Activated T-cell treated with anti-CD3 and anti-CD28 coated beads for 48 hours (primary cell): Measurements from ENCODE around the gene AOPEP.

ENCODE experiments used
- DNase-seq: peaks from one replicate; pipeline ENCODE4 v3.0.0-alpha.2; 2020; ENCODE audit warnings: low read depth

AOPEP gene

GRCh38 chr9:95098391-95098921 lies 372.0 kb downstream of the AOPEP start:
- DNase-seq: no peak

- DNase-seq: no peak
Measured at GRCh38 chr9:95099321-95100070, 373.0 kb downstream of the AOPEP start.

DNA sequence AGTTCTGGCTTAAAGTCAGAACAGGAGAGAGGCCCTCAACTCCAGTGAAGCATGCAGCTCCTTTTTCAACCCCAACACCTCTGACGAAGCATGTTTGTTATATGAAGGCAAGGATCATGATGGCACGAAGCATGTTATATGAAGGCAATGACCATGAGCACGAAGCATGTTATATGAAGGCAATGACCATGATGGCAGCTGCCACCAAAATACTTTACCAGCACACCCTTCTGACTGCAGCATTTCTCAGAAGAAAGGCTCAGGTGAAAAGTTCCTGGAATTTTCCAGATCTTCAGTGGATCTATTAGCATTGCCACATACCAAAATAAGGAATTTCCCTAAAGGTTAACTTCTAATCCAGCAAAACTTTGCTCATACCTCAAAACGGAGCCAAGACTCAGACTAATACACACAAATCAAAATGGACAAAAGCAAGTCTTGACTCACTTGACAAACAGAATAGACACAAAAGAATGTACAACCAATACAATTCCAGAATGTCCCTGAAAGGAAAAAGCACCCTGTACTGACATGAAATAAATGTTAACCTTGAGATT lies 373.6 kb downstream of the AOPEP start:
- no peak for DNase-seq

GRCh38 chr9:95101326-95101725 lies 374.8 kb downstream of the AOPEP start:
- DNase-seq: no peak

GRCh38 chr9:95102001-95102433 lies 375.5 kb downstream of the AOPEP start:
- DNase-seq: no peak

GRCh38 chr9:95102572-95102971 lies 376.1 kb downstream of the AOPEP start:
- DNase-seq: no peak

- no peak for DNase-seq
Measured at GRCh38 chr9:95103281-95103771, 376.8 kb downstream of the AOPEP start.

DNA sequence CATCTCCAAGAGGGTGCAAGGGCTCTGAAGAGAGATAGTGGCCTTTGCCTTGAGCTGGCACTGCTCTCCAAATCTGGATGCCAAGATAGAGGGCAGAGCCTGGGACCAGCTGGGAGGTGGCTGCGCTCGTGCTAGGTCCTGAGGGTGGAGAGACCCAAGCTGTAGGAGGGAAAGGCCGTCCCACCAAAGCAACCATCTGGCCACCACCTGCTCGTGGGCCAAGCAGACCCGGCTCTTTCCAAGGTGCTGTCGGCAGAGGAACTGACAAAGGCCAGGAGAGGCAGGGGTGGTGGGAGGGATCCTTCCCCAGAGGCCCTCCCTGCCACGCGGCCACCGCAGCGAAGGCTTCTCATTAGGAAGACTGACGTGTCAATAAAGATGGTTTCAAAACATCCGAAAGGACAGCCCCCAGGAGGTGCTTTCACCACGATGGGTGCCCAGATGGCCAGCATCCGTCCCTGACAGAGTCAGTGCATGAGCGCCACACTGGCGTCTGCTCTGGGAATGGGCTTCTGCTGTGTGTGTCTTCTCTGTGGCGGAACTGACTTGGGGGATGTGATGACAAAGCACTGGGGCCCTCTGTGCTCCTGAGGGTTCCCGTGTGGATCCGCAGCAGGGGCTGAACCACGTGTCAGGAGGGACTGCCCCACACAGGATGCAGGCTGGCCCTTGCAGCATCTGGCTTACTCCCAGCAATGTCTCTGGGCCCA lies 377.5 kb downstream of the AOPEP start:
- DNase-seq: no peak

- DNase-seq: no peak
Measured at GRCh38 chr9:95104581-95104960, 378.1 kb downstream of the AOPEP start.

- no peak for DNase-seq
Measured at GRCh38 chr9:95104980-95105379, 378.5 kb downstream of the AOPEP start.

DNA sequence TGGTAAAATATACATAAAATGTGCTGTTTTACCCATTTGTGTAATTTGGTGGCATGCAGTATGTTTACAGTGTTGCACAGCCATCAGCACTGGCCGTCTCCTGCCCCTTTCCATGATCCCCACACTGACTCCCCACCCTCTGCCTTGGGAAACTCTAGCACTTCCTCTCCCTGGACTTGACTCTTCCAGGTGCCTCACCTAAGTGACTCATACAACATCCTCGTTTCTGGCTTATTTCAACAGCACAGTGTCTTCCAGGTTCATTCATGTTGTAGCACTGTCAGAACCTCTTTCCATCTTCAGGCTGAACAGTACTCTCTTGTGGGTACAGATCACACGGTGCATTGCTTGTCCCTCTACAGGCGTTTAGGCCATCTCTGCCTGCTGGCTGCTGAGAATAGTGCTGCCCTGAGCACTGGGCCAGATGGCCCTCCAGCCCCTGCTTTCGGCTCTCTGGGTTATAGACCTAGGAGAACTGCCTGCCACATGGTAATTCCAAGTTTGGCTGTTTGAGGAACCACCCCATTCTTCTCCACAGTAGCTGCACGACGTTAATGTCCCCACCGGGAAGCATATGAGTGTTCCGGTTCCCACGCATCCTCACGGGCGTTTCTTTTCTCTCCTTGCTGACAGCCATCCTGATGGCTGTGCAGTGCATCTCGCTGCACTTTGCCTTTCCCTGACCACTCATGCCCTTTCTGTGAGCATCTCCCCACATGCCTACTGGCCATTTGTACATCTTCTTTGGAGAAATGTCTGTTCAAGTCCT lies 379.2 kb downstream of the AOPEP start:
- no peak for DNase-seq

- no peak for DNase-seq
Measured at GRCh38 chr9:95107001-95107749, 380.7 kb downstream of the AOPEP start.

GRCh38 chr9:95107976-95108375 lies 381.5 kb downstream of the AOPEP start:
- no peak for DNase-seq

- no peak for DNase-seq
Measured at GRCh38 chr9:95108777-95109176, 382.3 kb downstream of the AOPEP start.

- no peak for DNase-seq
Measured at GRCh38 chr9:95109456-95109855, 383.0 kb downstream of the AOPEP start.

GRCh38 chr9:95110921-95111525 lies 384.5 kb downstream of the AOPEP start:
- no peak for DNase-seq

DNA sequence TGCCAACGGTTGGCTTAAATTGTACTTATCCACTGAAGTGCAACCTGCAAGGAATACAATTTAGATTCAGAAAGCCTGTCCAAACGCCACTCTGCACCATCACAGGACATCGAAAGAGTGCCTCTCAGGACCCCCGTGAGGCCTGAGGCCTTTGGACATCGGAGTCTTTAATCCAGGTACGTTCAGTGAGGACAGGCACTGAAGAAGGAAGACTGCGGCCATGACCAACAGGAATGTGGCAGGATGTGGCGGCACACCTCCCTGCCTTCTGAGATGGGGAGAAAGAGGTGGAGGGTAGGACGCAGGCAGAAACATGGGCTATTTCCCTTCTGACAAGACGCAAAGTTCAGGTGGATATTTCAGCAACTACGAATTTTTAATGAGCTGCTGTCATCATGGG lies 385.2 kb downstream of the AOPEP start:
- DNase-seq: no peak

- DNase-seq: no peak
Measured at GRCh38 chr9:95112436-95113280, 386.2 kb downstream of the AOPEP start.

DNA sequence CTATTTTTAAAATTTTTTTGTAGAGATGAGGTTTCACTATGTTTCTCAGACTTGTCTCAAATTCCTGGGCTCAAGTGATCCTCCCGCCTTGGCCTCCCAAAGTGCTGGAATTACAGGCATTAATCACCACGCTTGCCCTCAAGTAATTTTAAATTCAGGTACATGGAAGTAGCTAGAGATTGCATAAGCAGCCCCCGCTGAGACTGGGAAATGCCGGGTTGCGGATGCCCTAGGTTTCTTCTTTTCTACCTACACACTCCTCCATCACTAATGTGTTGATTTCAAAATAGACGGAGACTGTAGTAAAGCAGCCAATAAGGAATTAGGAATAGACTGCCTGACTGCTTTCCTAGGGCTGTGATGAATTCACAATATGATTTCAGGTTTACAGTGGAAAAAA lies 388.6 kb downstream of the AOPEP start:
- no peak for DNase-seq
